RWPE2 (cell line): Measurements from ENCODE around the gene UVRAG.

Experiments used
- ATAC-seq: fragments of 200-7000 bp; cut with Tn5 transposase; 3 replicates; pipeline ENCODE4 v1.9.1; 2021; ENCODE audit warnings: low read depth
- DNase-seq: peaks from one replicate; pipeline ENCODE4 v3.0.0-alpha.2; 2020; ENCODE audit warnings: low spot score
- H3K27ac ChIP-seq: fragments of 450-650 bp; 2 replicates; pipeline ENCODE4 v1.5.1; 2017; ENCODE audit warnings: mild to moderate bottlenecking; ENCODE audit not compliant: poor library complexity, severe bottlenecking
- H3K27me3 ChIP-seq: fragments of 250-450 bp; sonication (Bioruptor Pico); 2 replicates; pipeline ENCODE4 v1.5.1; 2021; ENCODE audit warnings: mild to moderate bottlenecking, moderate library complexity; ENCODE audit not compliant: insufficient read depth, poor library complexity, severe bottlenecking
- H3K36me3 ChIP-seq: fragments of 250-450 bp; sonication (Bioruptor Pico); 2 replicates; pipeline ENCODE4 v1.5.1; 2020; ENCODE audit warnings: low read depth, mild to moderate bottlenecking, moderate library complexity
- H3K4me1 ChIP-seq: fragments of 250-450 bp; sonication (Bioruptor Pico); 2 replicates; pipeline ENCODE4 v1.5.1; 2021; ENCODE audit warnings: mild to moderate bottlenecking, moderate library complexity; ENCODE audit not compliant: insufficient read depth, poor library complexity, severe bottlenecking
- H3K4me3 ChIP-seq: fragments of 250-450 bp; sonication (Bioruptor Pico); 2 replicates; pipeline ENCODE4 v1.5.1; 2021; ENCODE audit warnings: mild to moderate bottlenecking, moderate library complexity; ENCODE audit not compliant: severe bottlenecking
- H3K9me3 ChIP-seq: fragments of 250-450 bp; sonication (Bioruptor Pico); 2 replicates; pipeline ENCODE4 v1.5.1; 2021; ENCODE audit warnings: mild to moderate bottlenecking, moderate library complexity; ENCODE audit not compliant: severe bottlenecking
- CTCF ChIP-seq: fragments of 450-650 bp; IDR thresholded peaks from one replicate; pipeline ENCODE4 v1.5.1; 2017; ENCODE audit warnings: mild to moderate bottlenecking, moderate library complexity; ENCODE audit not compliant: poor library complexity, severe bottlenecking

UVRAG gene

DNA sequence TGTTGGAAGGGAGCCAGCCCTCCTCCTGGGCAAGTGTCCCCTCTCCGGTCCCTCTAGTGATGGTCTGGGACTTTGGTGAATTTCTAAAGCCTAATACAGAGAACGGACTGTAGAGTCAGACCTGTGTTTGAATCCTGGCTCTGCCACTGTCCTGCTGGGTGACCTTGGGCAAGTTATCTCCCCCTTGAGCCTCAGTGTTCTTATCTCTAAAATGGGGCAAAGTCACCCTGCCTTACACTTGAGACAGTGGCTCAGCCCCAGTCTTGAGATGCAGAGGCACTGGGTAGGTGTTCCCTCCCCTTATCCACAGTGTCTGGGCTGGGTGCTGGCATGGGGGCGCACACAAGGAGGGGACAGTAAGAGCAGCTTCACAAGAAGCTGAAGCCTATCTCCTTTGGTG, 25.5 kb upstream of the UVRAG start:
- TF ChIP-seq CTCF: no peak
- Histone ChIP-seq H3K9me3 (no peaks in the 10 kb centered on the region), H3K27ac (no peak overlapping the region), H3K4me3 (no peak overlapping the region), H3K4me1 (no peaks in the 10 kb centered on the region), H3K27me3 (no peaks in the 10 kb centered on the region), H3K36me3 (no peaks in the 10 kb centered on the region)
- DNase-seq (no peak), ATAC-seq (no peak)

DNA sequence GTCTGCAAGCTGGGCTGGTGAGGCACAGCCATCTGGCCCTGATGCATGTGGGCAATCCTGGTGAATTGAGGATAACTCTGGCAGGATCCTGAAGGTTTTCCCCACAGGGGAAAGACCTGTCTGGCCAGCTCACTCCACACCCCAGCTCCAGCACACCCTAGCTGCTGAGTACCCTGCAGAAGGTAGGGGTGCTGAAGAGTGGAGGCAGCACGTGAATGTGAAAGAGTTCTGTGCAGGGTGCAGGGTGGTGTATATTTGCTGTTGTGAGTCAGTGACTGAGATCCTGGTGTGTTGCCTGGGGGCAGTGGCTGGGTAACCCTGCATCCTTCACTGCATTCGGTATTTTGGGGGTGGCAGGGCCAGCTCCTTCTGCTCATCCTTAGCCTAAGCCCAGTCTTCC, 24.0 kb upstream of the UVRAG start:
- TF ChIP-seq CTCF: no peak
- Histone ChIP-seq H3K9me3 (no peaks in the 10 kb centered on the region), H3K36me3 (no peaks in the 10 kb centered on the region), H3K27ac (no peak overlapping the region), H3K4me3 (no peak overlapping the region), H3K27me3 (no peaks in the 10 kb centered on the region), H3K4me1 (peaks cover 8% of the 10 kb centered on the region)
- DNase-seq: no peak
- peak; percentile 41; the same call in 2 of the 3 replicates for ATAC-seq

DNA sequence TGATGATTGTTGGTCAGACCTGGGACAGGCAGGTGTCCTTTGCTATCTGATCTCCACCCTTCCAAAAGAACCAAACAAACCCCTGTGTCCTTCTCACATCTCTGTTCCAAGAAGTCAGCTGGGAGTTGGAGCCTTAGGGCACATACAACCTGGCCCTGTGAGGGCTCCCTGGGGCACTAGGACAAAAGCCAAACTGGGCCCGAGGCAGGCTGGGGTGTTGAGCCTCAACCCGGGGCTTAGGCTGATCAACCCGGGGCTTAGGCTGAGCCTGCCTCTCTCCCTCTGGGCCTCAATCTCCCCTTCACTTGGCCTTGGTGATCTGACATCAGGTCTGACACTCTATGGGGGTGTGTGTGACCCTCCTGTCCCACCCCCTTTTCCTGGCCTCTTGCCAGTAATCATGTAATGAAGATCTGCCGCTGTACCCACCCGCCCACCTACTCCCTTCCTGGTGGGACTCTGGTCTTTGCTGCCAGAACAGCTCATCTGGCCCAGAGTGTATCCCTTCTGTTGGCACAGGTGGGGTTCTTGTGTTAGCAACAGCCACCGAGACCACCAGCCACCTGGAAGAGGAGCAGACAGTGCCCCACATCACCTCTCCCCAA, 22.8 kb upstream of the UVRAG start:
- no peak for DNase-seq
- Histone ChIP-seq H3K9me3 (no peaks in the 10 kb centered on the region), H3K4me1 (peaks cover 8% of the 10 kb centered on the region), H3K27ac (no peak overlapping the region), H3K4me3 (no peak overlapping the region), H3K36me3 (no peaks in the 10 kb centered on the region), H3K27me3 (no peaks in the 10 kb centered on the region)
- TF ChIP-seq CTCF: no peak
- no peak for ATAC-seq

- Histone ChIP-seq H3K4me3 (no peak overlapping the region), H3K27ac (no peak overlapping the region), H3K27me3 (no peaks in the 10 kb centered on the region), H3K9me3 (no peaks in the 10 kb centered on the region), H3K36me3 (no peaks in the 10 kb centered on the region), H3K4me1 (peaks cover 14% of the 10 kb centered on the region)
- no peak for ATAC-seq
- no peak for DNase-seq
- TF ChIP-seq CTCF: no peak
Measured at GRCh38 chr11:75792997-75793800, 21.8 kb upstream of the UVRAG start.

GRCh38 chr11:75793966-75794365, 21.0 kb upstream of the UVRAG start:
- Histone ChIP-seq H3K4me3 (no peak overlapping the region), H3K9me3 (no peaks in the 10 kb centered on the region), H3K36me3 (no peaks in the 10 kb centered on the region), H3K4me1 (peaks cover 14% of the 10 kb centered on the region), H3K27ac (no peak overlapping the region), H3K27me3 (no peaks in the 10 kb centered on the region)
- no peak for DNase-seq
- TF ChIP-seq CTCF: no peak
- ATAC-seq: no peak
